ENCODE results near the gene TAP2.

Gene TAP2

GRCh38 chr6:32829495-32829894 is 9.0 kb downstream of the TAP2 start:
- TF ChIP-seq EZH2phosphoT487 (IDR thresholded peaks at IDR 0.05; ENCODE audit: low read depth) = no peak
- TF ChIP-seq, protein P1, sequence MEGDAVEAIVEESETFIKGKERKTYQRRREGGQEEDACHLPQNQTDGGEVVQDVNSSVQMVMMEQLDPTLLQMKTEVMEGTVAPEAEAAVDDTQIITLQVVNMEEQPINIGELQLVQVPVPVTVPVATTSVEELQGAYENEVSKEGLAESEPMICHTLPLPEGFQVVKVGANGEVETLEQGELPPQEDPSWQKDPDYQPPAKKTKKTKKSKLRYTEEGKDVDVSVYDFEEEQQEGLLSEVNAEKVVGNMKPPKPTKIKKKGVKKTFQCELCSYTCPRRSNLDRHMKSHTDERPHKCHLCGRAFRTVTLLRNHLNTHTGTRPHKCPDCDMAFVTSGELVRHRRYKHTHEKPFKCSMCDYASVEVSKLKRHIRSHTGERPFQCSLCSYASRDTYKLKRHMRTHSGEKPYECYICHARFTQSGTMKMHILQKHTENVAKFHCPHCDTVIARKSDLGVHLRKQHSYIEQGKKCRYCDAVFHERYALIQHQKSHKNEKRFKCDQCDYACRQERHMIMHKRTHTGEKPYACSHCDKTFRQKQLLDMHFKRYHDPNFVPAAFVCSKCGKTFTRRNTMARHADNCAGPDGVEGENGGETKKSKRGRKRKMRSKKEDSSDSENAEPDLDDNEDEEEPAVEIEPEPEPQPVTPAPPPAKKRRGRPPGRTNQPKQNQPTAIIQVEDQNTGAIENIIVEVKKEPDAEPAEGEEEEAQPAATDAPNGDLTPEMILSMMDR (IDR thresholded peaks at IDR 0.05; ENCODE audit: low read depth, low read length) = no peak
- Histone ChIP-seq H3K27ac (ENCODE audit: low read length) (no peak overlapping the region), H3K36me3 (replicated peaks; ENCODE audit: low read depth, low read length) (peaks cover 24% of the 10 kb centered on the region), H3K9me3 (ENCODE audit: insufficient read depth, low read length) (no peaks in the 10 kb centered on the region), H3K4me1 (ENCODE audit: low read length) (peaks cover 4% of the 10 kb centered on the region; the same call in 1 of the 2 replicates), H3K4me2 (ENCODE audit: low read length) (no peak overlapping the region), H3K79me2 (ENCODE audit: low read length) (no peaks in the 10 kb centered on the region), H3K9ac (ENCODE audit: low read length) (no peak overlapping the region), H3K4me3 (ENCODE audit: low read length) (no peak overlapping the region), H3K27me3 (ENCODE audit: low read depth, low read length) (no peaks in the 10 kb centered on the region), H2AFZ (ENCODE audit: low read depth, low read length) (no peak overlapping the region), H4K20me1 (ENCODE audit: insufficient read depth, low read length) (no peaks in the 10 kb centered on the region)

GRCh38 chr6:32827025-32827424 is 11.5 kb downstream of the TAP2 start:
- H2AFZ ChIP-seq (ENCODE audit: low read depth, low read length) = no peak overlapping the region
- H3K9me3 ChIP-seq (ENCODE audit: insufficient read depth, low read length) = no peaks in the 10 kb centered on the region
- no peaks in the 10 kb centered on the region for H3K27me3 ChIP-seq (ENCODE audit: low read depth, low read length)
- no peak overlapping the region for H3K9ac ChIP-seq (ENCODE audit: low read length)
- no peaks in the 10 kb centered on the region for H4K20me1 ChIP-seq (ENCODE audit: insufficient read depth, low read length)
- no peak overlapping the region for H3K27ac ChIP-seq (ENCODE audit: low read length)
- H3K4me2 ChIP-seq (ENCODE audit: low read length) = no peak overlapping the region
- H3K4me1 ChIP-seq (ENCODE audit: low read length) = peaks cover under 1% of the 10 kb centered on the region; the same call in 1 of the 2 replicates
- H3K4me3 ChIP-seq (ENCODE audit: low read length) = no peak overlapping the region
- H3K79me2 ChIP-seq (ENCODE audit: low read length) = no peaks in the 10 kb centered on the region
- TF ChIP-seq, protein P1 (IDR thresholded peaks at IDR 0.05; ENCODE audit: low read depth, low read length) = no peak
- no peak for TF ChIP-seq EZH2phosphoT487 (IDR thresholded peaks at IDR 0.05; ENCODE audit: low read depth)
- H3K36me3 ChIP-seq (replicated peaks; ENCODE audit: low read depth, low read length) = peaks cover 21% of the 10 kb centered on the region

- Histone ChIP-seq H3K4me1 (ENCODE audit: low read length) (peaks cover 10% of the 10 kb centered on the region; the same call in 1 of the 2 replicates), H4K20me1 (ENCODE audit: insufficient read depth, low read length) (no peaks in the 10 kb centered on the region), H3K36me3 (replicated peaks; ENCODE audit: low read depth, low read length) (peaks cover 13% of the 10 kb centered on the region), H3K9me3 (ENCODE audit: insufficient read depth, low read length) (no peaks in the 10 kb centered on the region), H2AFZ (ENCODE audit: low read depth, low read length) (no peak overlapping the region), H3K79me2 (ENCODE audit: low read length) (no peaks in the 10 kb centered on the region), H3K9ac (ENCODE audit: low read length) (no peak overlapping the region), H3K27ac (ENCODE audit: low read length) (no peak overlapping the region), H3K4me2 (ENCODE audit: low read length) (no peak overlapping the region), H3K27me3 (ENCODE audit: low read depth, low read length) (no peaks in the 10 kb centered on the region), H3K4me3 (ENCODE audit: low read length) (no peak overlapping the region)
- TF ChIP-seq, protein P1 (IDR thresholded peaks at IDR 0.05; ENCODE audit: low read depth, low read length) = peak; percentile 42
- TF ChIP-seq EZH2phosphoT487 (IDR thresholded peaks at IDR 0.05; ENCODE audit: low read depth) = no peak
These were observed 12.6 kb downstream of the TAP2 start for GRCh38 chr6:32825966-32826365.

DNA sequence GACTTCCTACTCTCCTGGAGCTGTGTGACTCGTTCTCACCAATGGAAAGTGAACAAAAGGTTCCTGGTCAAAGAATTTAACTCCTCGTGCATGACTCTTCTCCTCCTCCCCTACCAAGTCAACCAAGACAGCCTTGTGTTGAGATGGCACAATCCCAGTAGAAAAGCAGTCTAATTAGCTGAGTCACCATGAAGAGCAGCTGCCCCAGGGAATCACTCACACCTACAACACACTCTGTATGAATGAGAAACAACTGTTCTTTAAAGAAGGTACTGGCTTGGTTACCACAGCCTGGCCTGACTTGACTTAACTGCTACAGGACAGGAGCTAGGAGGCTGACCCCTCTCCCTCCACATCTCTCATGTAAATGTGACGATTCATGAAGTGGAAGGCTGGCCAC is 18.8 kb downstream of the TAP2 start:
- no peak overlapping the region for H3K27ac ChIP-seq (ENCODE audit: low read length)
- H3K4me3 ChIP-seq (ENCODE audit: low read length) = no peak overlapping the region
- no peaks in the 10 kb centered on the region for H3K79me2 ChIP-seq (ENCODE audit: low read length)
- peaks cover 36% of the 10 kb centered on the region for H3K4me1 ChIP-seq (ENCODE audit: low read length)
- TF ChIP-seq, protein P1 (IDR thresholded peaks at IDR 0.05; ENCODE audit: low read depth, low read length) = no peak
- no peak for TF ChIP-seq EZH2phosphoT487 (IDR thresholded peaks at IDR 0.05; ENCODE audit: low read depth)
- no peak overlapping the region for H2AFZ ChIP-seq (ENCODE audit: low read depth, low read length)
- peaks cover 7% of the 10 kb centered on the region for H3K36me3 ChIP-seq (replicated peaks; ENCODE audit: low read depth, low read length)
- no peaks in the 10 kb centered on the region for H4K20me1 ChIP-seq (ENCODE audit: insufficient read depth, low read length)
- H3K9ac ChIP-seq (ENCODE audit: low read length) = no peak overlapping the region
- H3K9me3 ChIP-seq (ENCODE audit: insufficient read depth, low read length) = no peaks in the 10 kb centered on the region
- no peak overlapping the region for H3K4me2 ChIP-seq (ENCODE audit: low read length)
- H3K27me3 ChIP-seq (ENCODE audit: low read depth, low read length) = no peaks in the 10 kb centered on the region
